ENCODE data around the gene MORN5. TPM values are rescaled to one million over a fixed set of nuclear protein-coding genes. Genes with fewer than 3 reads are reported as not detected.

Gene MORN5
- total and polyA plus RNA-seq, 9 of the 15 experiments (the other 6 are each of a cell fraction or from before 2014, with no cell fraction given), result not detected

DNA sequence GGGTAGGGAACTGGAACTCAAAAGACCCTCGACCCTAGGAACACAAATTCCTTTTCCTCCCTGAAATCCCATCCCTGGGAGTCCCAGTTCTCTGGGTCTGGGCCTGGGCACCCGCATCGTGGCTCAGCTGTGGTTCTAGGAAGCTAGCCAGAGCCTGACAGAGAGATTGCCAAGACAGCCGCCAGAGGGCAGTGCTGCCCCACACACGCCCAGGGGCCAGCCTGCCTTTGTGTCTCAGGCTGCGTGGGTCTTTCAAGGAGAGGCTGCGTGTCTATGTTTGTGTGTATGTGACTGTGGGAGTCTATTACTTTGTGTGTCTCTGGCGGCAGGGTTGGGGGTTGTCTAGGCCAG is 34.6 kb upstream of the MORN5 start (continued):
- no peak for TF ChIP-seq GATAD2B (IDR thresholded peaks at IDR 0.05; ENCODE audit: borderline replicate concordance)
- TF ChIP-seq, protein P1, sequence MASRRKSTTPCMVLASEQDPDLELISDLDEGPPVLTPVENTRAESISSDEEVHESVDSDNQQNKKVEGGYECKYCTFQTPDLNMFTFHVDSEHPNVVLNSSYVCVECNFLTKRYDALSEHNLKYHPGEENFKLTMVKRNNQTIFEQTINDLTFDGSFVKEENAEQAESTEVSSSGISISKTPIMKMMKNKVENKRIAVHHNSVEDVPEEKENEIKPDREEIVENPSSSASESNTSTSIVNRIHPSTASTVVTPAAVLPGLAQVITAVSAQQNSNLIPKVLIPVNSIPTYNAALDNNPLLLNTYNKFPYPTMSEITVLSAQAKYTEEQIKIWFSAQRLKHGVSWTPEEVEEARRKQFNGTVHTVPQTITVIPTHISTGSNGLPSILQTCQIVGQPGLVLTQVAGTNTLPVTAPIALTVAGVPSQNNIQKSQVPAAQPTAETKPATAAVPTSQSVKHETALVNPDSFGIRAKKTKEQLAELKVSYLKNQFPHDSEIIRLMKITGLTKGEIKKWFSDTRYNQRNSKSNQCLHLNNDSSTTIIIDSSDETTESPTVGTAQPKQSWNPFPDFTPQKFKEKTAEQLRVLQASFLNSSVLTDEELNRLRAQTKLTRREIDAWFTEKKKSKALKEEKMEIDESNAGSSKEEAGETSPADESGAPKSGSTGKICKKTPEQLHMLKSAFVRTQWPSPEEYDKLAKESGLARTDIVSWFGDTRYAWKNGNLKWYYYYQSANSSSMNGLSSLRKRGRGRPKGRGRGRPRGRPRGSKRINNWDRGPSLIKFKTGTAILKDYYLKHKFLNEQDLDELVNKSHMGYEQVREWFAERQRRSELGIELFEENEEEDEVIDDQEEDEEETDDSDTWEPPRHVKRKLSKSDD (conservative IDR thresholded peaks at IDR 0.05; ENCODE audit: low read length), result no peak

DNA sequence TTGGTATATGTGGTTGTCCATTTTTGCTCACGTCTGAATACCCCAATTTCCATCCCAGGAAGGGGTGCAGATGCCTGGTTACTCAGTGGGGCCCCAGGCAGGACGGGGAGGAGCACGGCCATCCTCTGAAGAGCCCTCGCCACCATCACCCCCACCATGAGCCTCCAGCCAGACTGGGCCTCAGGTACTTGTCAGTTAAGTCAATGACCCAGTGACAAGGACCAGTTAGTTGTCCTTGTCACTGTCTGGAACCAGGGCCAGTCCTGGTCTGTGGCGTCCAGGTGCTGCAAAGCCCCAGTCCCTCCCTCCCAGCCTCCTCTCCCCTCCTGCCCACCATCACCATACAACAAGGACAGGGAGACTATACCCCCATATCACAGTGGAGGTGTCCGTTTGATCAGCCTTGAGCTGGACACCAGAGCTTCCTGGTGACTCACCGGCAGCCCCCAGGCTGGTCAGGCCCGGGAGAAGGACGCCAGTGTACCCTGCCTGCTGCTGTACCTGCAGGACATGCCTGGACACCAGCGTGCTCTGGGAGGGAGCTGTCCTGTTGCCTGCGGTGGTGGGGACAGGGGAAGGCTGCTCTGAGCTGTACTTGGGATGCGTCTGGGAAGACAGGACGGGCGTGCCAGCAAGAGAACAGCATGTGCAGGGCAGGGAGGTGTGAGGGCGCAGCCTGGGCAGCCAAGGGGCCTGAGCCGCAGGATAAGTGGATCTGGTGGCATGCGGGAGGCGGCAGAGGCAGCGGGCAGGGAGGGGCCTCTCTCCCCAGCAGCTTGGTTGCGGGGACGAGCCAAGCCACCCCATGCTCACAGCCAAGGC is 34.0 kb upstream of the MORN5 start:
- ATAC-seq, result peak; percentile 27
- H3K4me1 ChIP-seq (replicated peaks in 1 of 2; ENCODE audit: control insufficient read depth in 2 of 2, insufficient read depth in 2 of 2, low read length in 2 of 2), result peaks cover 0 to 30% of the 10 kb centered on the region in 2 experiments; a peak in 3 of 5 replicates
- CTCF ChIA-PET (ENCODE audit: low intra/inter-chr PET ratio), result interaction anchor here (0.7 to 3.8 kb wide), 7 partner anchors 26 to 1930 kb away, joined by 3 to 88 read pairs (median 6); no protein-coding TSS in a partner anchor
- POLR2A ChIA-PET, result interaction anchor here (0.7 to 1.6 kb wide), 8 partner anchors 26 to 1360 kb away, joined by 3 to 6 read pairs (median 4); no protein-coding TSS in a partner anchor
- intact Hi-C loops (cut with micrococcal nuclease) (loop anchor here (1.0 to 2.0 kb wide), 3 partner anchors 225 to 685 kb away; no protein-coding TSS in a partner anchor), in situ Hi-C loops (cut with MboI) (loop anchor here (10.0 kb wide), 1 partner anchor 689 kb away; no protein-coding TSS in a partner anchor)
- no peak overlapping the region for H3K27ac ChIP-seq (ENCODE audit: extremely low read depth, low read depth, low read length)
- DNase-seq (ENCODE audit: extremely low read depth in 1 of 4, low spot score in 3 of 4), result peak in 1 of 4 experiments; percentile 18
- H3K4me3 ChIP-seq, result no peak overlapping the region
- no peak for TF ChIP-seq ZNF511 (CRISPR knock-in tag; IDR thresholded peaks at IDR 0.05)
- no peak for TF ChIP-seq FOXP1 (CRISPR knock-in tag; IDR thresholded peaks at IDR 0.05)
- 0 out of 2 replicates have a peak, but pooled peaks have one; percentile 26 for TF ChIP-seq SREBF1 (IDR thresholded peaks at IDR 0.05; ENCODE audit: borderline replicate concordance, low read depth, low read length)
- TF ChIP-seq SAFB (IDR thresholded peaks at IDR 0.05; ENCODE audit: borderline replicate concordance, low read depth, low read length), result no peak
- TF ChIP-seq CREBBP (IDR thresholded peaks at IDR 0.05; ENCODE audit: low read depth, low read length), result no peak
- H3K4me2 ChIP-seq (ENCODE audit: insufficient read depth, low read length), result no peak overlapping the region
- no peaks in the 10 kb centered on the region for H3K9me1 ChIP-seq (ENCODE audit: control insufficient read depth, insufficient read depth, low read length)
- H3K9ac ChIP-seq (ENCODE audit: insufficient read depth in 1 of 2, low read depth in 2 of 2, low read length in 2 of 2), result peak overlapping the region in 1 of 2 experiments; percentile 56; a peak in 2 of 4 replicates
- no peak for FAIRE-seq
- no TSS peak for BruUV-seq (replicated peaks)
- H3K79me2 ChIP-seq (ENCODE audit: control insufficient read depth, insufficient read depth, low read length), result no peaks in the 10 kb centered on the region
- no peak overlapping the region for H2AFZ ChIP-seq (ENCODE audit: low read depth, low read length)
- peaks cover 15% of the 10 kb centered on the region for H4K20me1 ChIP-seq (replicated peaks; ENCODE audit: control insufficient read depth, insufficient read depth, low read length)
- H3K9me3 ChIP-seq (replicated peaks; ENCODE audit: control insufficient read depth, insufficient read depth, low read depth, low read length), result no peaks in the 10 kb centered on the region
- H3K36me3 ChIP-seq (ENCODE audit: control insufficient read depth, insufficient read depth, low read length), result no peaks in the 10 kb centered on the region
- 13% methylated on average over 16 of the region's 21 CpGs for WGBS (ENCODE audit: insufficient coverage, low coverage, missing lambda C conversion rate)
- peaks cover 0 to 22% of the 10 kb centered on the region in 2 experiments; a peak in 3 of 5 replicates for H3K27me3 ChIP-seq (ENCODE audit: control insufficient read depth in 2 of 2, insufficient read depth in 2 of 2, low read length in 2 of 2)

All from K562 (cell line).